Lower lobe of right lung (tissue), 2 donors: ENCODE data around the gene SMYD3. TPM values are rescaled to one million over a fixed set of nuclear protein-coding genes. Genes with fewer than 3 reads are reported as not detected.

ENCODE experiments used
- ATAC-seq, 2 donors: fragments of 200-7000 bp; cut with Tn5 transposase; one replicate each; pipeline ENCODE4 v1.9.1; 2020 to 2022; ENCODE audit warnings: mild to moderate bottlenecking in 2 of 2, moderate library complexity in 2 of 2
- DNase-seq: peaks from one replicate; pipeline ENCODE4 v3.0.0-alpha.2; 2020
- H3K27ac ChIP-seq: fragments of 200-600 bp; one replicate; pipeline ENCODE4 v1.8.0; 2022
- H3K27me3 ChIP-seq: fragments of 200-600 bp; one replicate; pipeline ENCODE4 v1.8.0; 2022; ENCODE audit warnings: low read depth
- H3K36me3 ChIP-seq: fragments of 200-600 bp; one replicate; pipeline ENCODE4 v1.8.0; 2022; ENCODE audit warnings: mild to moderate bottlenecking
- H3K4me1 ChIP-seq: fragments of 200-600 bp; one replicate; pipeline ENCODE4 v1.8.0; 2022
- H3K4me3 ChIP-seq: fragments of 200-600 bp; one replicate; pipeline ENCODE4 v1.8.0; 2022; ENCODE audit warnings: mild to moderate bottlenecking
- H3K9me3 ChIP-seq: fragments of 200-600 bp; one replicate; pipeline ENCODE4 v1.8.0; 2022
- CTCF ChIP-seq: fragments of 200-600 bp; IDR thresholded peaks from one replicate; pipeline ENCODE4 v1.8.0; 2022; ENCODE audit warnings: antibody characterized with exemption, mild to moderate bottlenecking
- intact Hi-C: fragments of 100-400 bp; cut with DNase I; formaldehyde crosslinking; loops from one replicate; pipeline ENCODE4 v1.11.0; 2022
- total RNA-seq: library from RNA; stranded (reverse); fragmentation: NEBNext Ultra II Directional; extraction: Animal tissue kit (Norgen Biotek cat#: 25700); gene quantifications from one replicate; pipeline ENCODE4 v1.2.1, GENCODE V29; 2021
- donor health status: DM: no; HTN: yes; CAD: no; lungs with severe emphysema.

Gene SMYD3
- total RNA-seq, 1 donor from 2014 or later: 20.5 TPM

- H3K27me3 ChIP-seq: no peaks in the 10 kb centered on the region
- H3K4me1 ChIP-seq: no peaks in the 10 kb centered on the region
- H3K9me3 ChIP-seq: no peaks in the 10 kb centered on the region
- no peaks in the 10 kb centered on the region for H3K36me3 ChIP-seq
- intact Hi-C loops: no loop called here
- ATAC-seq: no peak
- no peak for DNase-seq
- TF ChIP-seq CTCF: no peak
- H3K27ac ChIP-seq: no peak overlapping the region
- no peak overlapping the region for H3K4me3 ChIP-seq
Measured at GRCh38 chr1:245894843-245895242, 612.2 kb downstream of the SMYD3 start.

GRCh38 chr1:245893025-245893424 is 614.1 kb downstream of the SMYD3 start:
- Histone ChIP-seq H3K4me3 (no peak overlapping the region), H3K36me3 (no peaks in the 10 kb centered on the region), H3K9me3 (no peaks in the 10 kb centered on the region), H3K27me3 (no peaks in the 10 kb centered on the region), H3K4me1 (no peaks in the 10 kb centered on the region), H3K27ac (no peak overlapping the region)
- TF ChIP-seq CTCF: no peak
- ATAC-seq: no peak
- DNase-seq: no peak
- intact Hi-C loops: no loop called here

- Histone ChIP-seq H3K27ac (no peak overlapping the region), H3K9me3 (no peaks in the 10 kb centered on the region), H3K4me1 (no peaks in the 10 kb centered on the region), H3K36me3 (no peaks in the 10 kb centered on the region), H3K27me3 (no peaks in the 10 kb centered on the region), H3K4me3 (no peak overlapping the region)
- intact Hi-C loops: no loop called here
- ATAC-seq (peak; percentile 46 to 52), DNase-seq (no peak)
- peak; percentile 22 for TF ChIP-seq CTCF
Measured at GRCh38 chr1:245888809-245889208, 618.3 kb downstream of the SMYD3 start.

- H3K27ac ChIP-seq: no peak overlapping the region
- intact Hi-C loops: no loop called here
- no peak overlapping the region for H3K4me3 ChIP-seq
- TF ChIP-seq CTCF: no peak
- ATAC-seq: no peak
- no peaks in the 10 kb centered on the region for H3K27me3 ChIP-seq
- no peaks in the 10 kb centered on the region for H3K9me3 ChIP-seq
- H3K4me1 ChIP-seq: no peaks in the 10 kb centered on the region
- no peak for DNase-seq
- no peaks in the 10 kb centered on the region for H3K36me3 ChIP-seq
Measured at GRCh38 chr1:245887829-245888228, 619.2 kb downstream of the SMYD3 start.

GRCh38 chr1:245881767-245882391 is 625.2 kb downstream of the SMYD3 start:
- Histone ChIP-seq H3K27ac (no peak overlapping the region), H3K9me3 (no peaks in the 10 kb centered on the region), H3K4me1 (peaks cover 14% of the 10 kb centered on the region), H3K36me3 (no peaks in the 10 kb centered on the region), H3K4me3 (no peak overlapping the region), H3K27me3 (no peaks in the 10 kb centered on the region)
- TF ChIP-seq CTCF: no peak
- ATAC-seq: peak; percentile 68 to 80
- DNase-seq: no peak
- intact Hi-C loops: no loop called here
